SK-N-SH (cell line): ENCODE data around the gene ARMC9. TPM values are rescaled to one million over a fixed set of nuclear protein-coding genes. Genes with fewer than 3 reads are reported as not detected.
A peak's percentile ranks its signal among the peaks of the same experiment; 100 is the strongest.

ENCODE experiments used
- CTCF ChIA-PET: fragments of 300-600, 350-600 bp; formaldehyde crosslinking; extraction: SDS; loops from one replicate; lab custom pipeline; 2021; lab: Yijun Ruan, JAX
- POLR2A ChIA-PET: fragments of 350-600 bp; sonication (Branson Sonifier 250); formaldehyde crosslinking; extraction: SDS; loops from one replicate; lab custom pipeline; 2020; ENCODE audit warnings: antibody characterized with exemption, inconsistent platforms; lab: Yijun Ruan, JAX
- DNase-seq: peaks from one replicate; pipeline ENCODE4 v3.0.0; 2012
- H2AFZ ChIP-seq: fragments of 200-600 bp; sonication (generic); 2 replicates; pipeline ENCODE4 v1.8.1; 2016; ENCODE audit warnings: antibody characterized with exemption, mild to moderate bottlenecking, low read depth
- H3F3A ChIP-seq: fragments of 200-600 bp; sonication (generic); replicated peaks from 2 replicates; pipeline ENCODE3; 2016; ENCODE audit warnings: antibody characterized with exemption, mild to moderate bottlenecking; ENCODE audit not compliant: insufficient read depth
- H3K27ac ChIP-seq, 2 experiments: fragments of 200-500 bp in 1 of 2; fragments of 200-600 bp in 1 of 2; sonication (Bioruptor generic) in 1 of 2; sonication (generic), shearing (Covaris generic) in 1 of 2; 2 replicates each; pipeline versions ENCODE4 v1.5.1 to v1.6.1; 2014 to 2016; ENCODE audit warnings: low read depth in 2 of 2, inconsistent platforms in 1 of 2, low read length in 1 of 2, mild to moderate bottlenecking in 1 of 2, mixed read lengths in 1 of 2
- H3K27me3 ChIP-seq: fragments of 200-600 bp; sonication (generic), shearing (Covaris generic); 2 replicates; pipeline ENCODE4 v1.6.1; 2016; ENCODE audit warnings: mixed run types; ENCODE audit not compliant: insufficient read depth
- H3K36me3 ChIP-seq, 2 experiments: fragments of 200-500 bp in 1 of 2; fragments of 200-600 bp in 1 of 2; sonication (Bioruptor generic) in 1 of 2; sonication (generic) in 1 of 2; replicated peaks in 1 of 2; 2 replicates each; pipeline versions ENCODE3 to v1.5.1; 2014 to 2016; ENCODE audit warnings: low read length in 1 of 2, mild to moderate bottlenecking in 1 of 2; ENCODE audit not compliant: insufficient read depth in 2 of 2, control insufficient read depth in 1 of 2
- H3K4me1 ChIP-seq, 2 experiments: fragments of 200-500 bp in 1 of 2; fragments of 200-600 bp in 1 of 2; sonication (Bioruptor generic) in 1 of 2; sonication (generic), shearing (Covaris generic) in 1 of 2; 2 replicates each; pipeline versions ENCODE4 v1.5.1 to v1.6.1; 2014 to 2016; ENCODE audit warnings: low read depth in 1 of 2, low read length in 1 of 2, mixed run types in 1 of 2; ENCODE audit not compliant: insufficient read depth in 2 of 2, control insufficient read depth in 1 of 2
- H3K4me2 ChIP-seq: fragments of 200-600 bp; sonication (generic), shearing (Covaris generic); 2 replicates; pipeline ENCODE4 v1.6.1; 2017; ENCODE audit warnings: mixed run types
- H3K4me3 ChIP-seq, 2 experiments: fragments of 200-500 bp in 1 of 2; fragments of 200-600 bp in 1 of 2; sonication (Bioruptor generic) in 1 of 2; sonication (generic), shearing (Covaris generic) in 1 of 2; 2 replicates each; pipeline versions ENCODE4 v1.5.1 to v1.8.1; 2014 to 2016; ENCODE audit warnings: low read depth in 2 of 2, inconsistent platforms in 1 of 2, low read length in 1 of 2, mild to moderate bottlenecking in 1 of 2, mixed read lengths in 1 of 2, moderate library complexity in 1 of 2
- H3K79me2 ChIP-seq: fragments of 200-600 bp; sonication (generic); 2 replicates; pipeline ENCODE4 v1.8.1; 2017; ENCODE audit warnings: mild to moderate bottlenecking; ENCODE audit not compliant: insufficient read depth
- H3K9ac ChIP-seq: fragments of 200-600 bp; sonication (generic); 2 replicates; pipeline ENCODE4 v1.6.1; 2017; ENCODE audit warnings: mixed run types
- H3K9me2 ChIP-seq: fragments of 200-600 bp; sonication (generic); 2 replicates; pipeline ENCODE4 v1.6.1; 2017; ENCODE audit warnings: mixed run types
- H3K9me3 ChIP-seq: fragments of 200-600 bp; sonication (generic); 2 replicates; pipeline ENCODE4 v1.6.1; 2017; ENCODE audit warnings: mixed run types, mild to moderate bottlenecking, moderate library complexity
- H4K20me1 ChIP-seq: fragments of 200-600 bp; sonication (generic); 2 replicates; pipeline ENCODE4 v1.6.1; 2017; ENCODE audit warnings: mild to moderate bottlenecking, mixed run types; ENCODE audit not compliant: insufficient read depth
- CHD2 ChIP-seq: fragments of 150-350 bp; IDR thresholded peaks from 2 replicates; pipeline ENCODE4 v1.6.1; 2018; ENCODE audit warnings: low read length; ENCODE audit not compliant: partially characterized antibody
- CTCF ChIP-seq: fragments of 200-600 bp; sonication (generic); IDR thresholded peaks from 2 replicates; pipeline ENCODE4 v1.6.1; 2017; ENCODE audit warnings: antibody characterized with exemption, mild to moderate bottlenecking, moderate library complexity
- FOXM1 ChIP-seq: IDR thresholded peaks from 2 replicates; pipeline ENCODE4 v1.4.0; 2012; ENCODE audit warnings: low read depth, mild to moderate bottlenecking
- GATA2 ChIP-seq: sonication (generic); formaldehyde crosslinking; IDR thresholded peaks from 2 replicates; pipeline ENCODE4 v1.5.0; 2020; ENCODE audit warnings: mild to moderate bottlenecking, missing genetic modification reagents
- JUND ChIP-seq: IDR thresholded peaks from 2 replicates; pipeline ENCODE4 v1.4.0; 2012
- PBX3 ChIP-seq: IDR thresholded peaks from 2 replicates; pipeline ENCODE4; 2012
- RCOR1 ChIP-seq: fragments of 150-350 bp; IDR thresholded peaks from 2 replicates; pipeline ENCODE4 v1.6.1; 2017; ENCODE audit warnings: antibody characterized with exemption, low read length
- RFX5 ChIP-seq: IDR thresholded peaks from 2 replicates; pipeline ENCODE4 v1.6.1; 2012; ENCODE audit warnings: mild to moderate bottlenecking, improper control_type of control experiment, low read length
- TAF1 ChIP-seq: IDR thresholded peaks from 2 replicates; pipeline ENCODE4 v1.6.1; 2012; ENCODE audit warnings: low read depth, mild to moderate bottlenecking, low read length, moderate library complexity, borderline replicate concordance
- TCF12 ChIP-seq: IDR thresholded peaks from 2 replicates; pipeline ENCODE4 v1.4.0; 2012
- USF2 ChIP-seq: fragments of 150-350 bp; IDR thresholded peaks from 2 replicates; pipeline ENCODE4 v1.6.1; 2017; ENCODE audit warnings: antibody characterized with exemption, low read length, low read depth, borderline replicate concordance
- WGBS: methylation state at CpG from one replicate; pipeline ENCODE4 v1.1.6; 2017; ENCODE audit warnings: low lambda C conversion rate; 5-methylcytosine and 5-hydroxymethylcytosine counted together
- polyA plus RNA-seq, 3 experiments: library from polyadenylated mRNA; depleted of rRNA; stranded (reverse); fragments of >200 nt; gene quantifications; 2 replicates each; pipeline ENCODE4 v1.2.3, GENCODE V29; 2012
- TF ChIP-seq, protein P1 (sequence below): IDR thresholded peaks from 2 replicates; pipeline ENCODE4 v1.4.0; 2012; ENCODE audit warnings: low read depth, borderline replicate concordance
- TF ChIP-seq, protein P2 (sequence below): IDR thresholded peaks from 2 replicates; pipeline ENCODE4 v1.6.1; 2012; ENCODE audit warnings: mild to moderate bottlenecking, low read depth, low read length, moderate library complexity
- TF ChIP-seq, protein P3 (sequence below): IDR thresholded peaks from 2 replicates; pipeline ENCODE4 v1.4.0; 2012; ENCODE audit warnings: low read depth

ARMC9 gene
- polyA plus RNA-seq, 1 of the 3 experiments (the other 2 are of a cell fraction), result 25.3 TPM

DNA sequence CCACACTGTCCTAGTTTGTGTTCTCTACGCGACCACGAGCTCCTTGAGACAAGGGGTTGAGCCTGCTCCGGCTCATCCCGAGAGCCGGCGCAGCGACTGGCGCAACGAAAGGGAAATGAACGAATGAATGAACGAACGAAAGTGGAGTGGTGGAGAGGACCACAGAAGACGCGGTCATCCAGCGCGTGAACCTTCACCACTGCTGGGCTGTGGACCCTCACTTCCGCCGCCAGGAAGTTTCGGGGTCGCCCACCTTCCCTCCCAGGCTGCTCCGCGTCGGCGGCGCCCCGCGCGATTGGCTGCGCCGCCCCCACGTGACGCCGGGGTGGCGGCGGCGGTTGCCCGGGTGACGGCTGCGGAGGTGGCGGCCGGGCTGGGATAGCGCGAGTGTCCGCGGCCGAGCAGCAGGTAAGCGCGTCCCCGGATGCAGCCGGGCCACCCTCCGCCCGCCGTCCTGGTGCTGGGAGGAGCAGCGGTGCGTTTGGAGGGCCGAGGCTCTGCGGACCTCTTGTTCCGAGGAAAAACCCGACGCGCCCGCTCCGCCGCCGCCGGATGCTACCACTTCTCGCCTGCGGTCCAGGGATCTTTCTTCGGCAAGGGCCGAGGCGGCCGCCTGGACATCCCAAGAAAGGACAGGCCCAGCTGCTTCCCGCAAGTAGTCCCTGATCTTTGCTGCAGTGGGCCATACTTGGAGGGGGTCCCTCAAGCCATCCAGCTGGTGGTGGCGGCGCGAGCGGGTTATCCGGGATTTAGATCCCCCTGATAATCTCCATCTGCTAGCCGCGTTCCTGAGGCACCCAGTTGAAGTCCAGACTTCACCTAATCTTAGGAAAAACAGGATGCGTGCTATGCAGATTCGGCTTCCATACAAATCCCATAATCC is at the start of gene ARMC9 (continued):
- TF ChIP-seq TAF1 (peak; percentile 60), TCF12 (no peak), RCOR1 (no peak), JUND (no peak), CTCF (no peak)
- TF ChIP-seq, protein P1, sequence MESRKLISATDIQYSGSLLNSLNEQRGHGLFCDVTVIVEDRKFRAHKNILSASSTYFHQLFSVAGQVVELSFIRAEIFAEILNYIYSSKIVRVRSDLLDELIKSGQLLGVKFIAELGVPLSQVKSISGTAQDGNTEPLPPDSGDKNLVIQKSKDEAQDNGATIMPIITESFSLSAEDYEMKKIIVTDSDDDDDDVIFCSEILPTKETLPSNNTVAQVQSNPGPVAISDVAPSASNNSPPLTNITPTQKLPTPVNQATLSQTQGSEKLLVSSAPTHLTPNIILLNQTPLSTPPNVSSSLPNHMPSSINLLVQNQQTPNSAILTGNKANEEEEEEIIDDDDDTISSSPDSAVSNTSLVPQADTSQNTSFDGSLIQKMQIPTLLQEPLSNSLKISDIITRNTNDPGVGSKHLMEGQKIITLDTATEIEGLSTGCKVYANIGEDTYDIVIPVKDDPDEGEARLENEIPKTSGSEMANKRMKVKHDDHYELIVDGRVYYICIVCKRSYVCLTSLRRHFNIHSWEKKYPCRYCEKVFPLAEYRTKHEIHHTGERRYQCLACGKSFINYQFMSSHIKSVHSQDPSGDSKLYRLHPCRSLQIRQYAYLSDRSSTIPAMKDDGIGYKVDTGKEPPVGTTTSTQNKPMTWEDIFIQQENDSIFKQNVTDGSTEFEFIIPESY, result no peak
- TF ChIP-seq, protein P2, sequence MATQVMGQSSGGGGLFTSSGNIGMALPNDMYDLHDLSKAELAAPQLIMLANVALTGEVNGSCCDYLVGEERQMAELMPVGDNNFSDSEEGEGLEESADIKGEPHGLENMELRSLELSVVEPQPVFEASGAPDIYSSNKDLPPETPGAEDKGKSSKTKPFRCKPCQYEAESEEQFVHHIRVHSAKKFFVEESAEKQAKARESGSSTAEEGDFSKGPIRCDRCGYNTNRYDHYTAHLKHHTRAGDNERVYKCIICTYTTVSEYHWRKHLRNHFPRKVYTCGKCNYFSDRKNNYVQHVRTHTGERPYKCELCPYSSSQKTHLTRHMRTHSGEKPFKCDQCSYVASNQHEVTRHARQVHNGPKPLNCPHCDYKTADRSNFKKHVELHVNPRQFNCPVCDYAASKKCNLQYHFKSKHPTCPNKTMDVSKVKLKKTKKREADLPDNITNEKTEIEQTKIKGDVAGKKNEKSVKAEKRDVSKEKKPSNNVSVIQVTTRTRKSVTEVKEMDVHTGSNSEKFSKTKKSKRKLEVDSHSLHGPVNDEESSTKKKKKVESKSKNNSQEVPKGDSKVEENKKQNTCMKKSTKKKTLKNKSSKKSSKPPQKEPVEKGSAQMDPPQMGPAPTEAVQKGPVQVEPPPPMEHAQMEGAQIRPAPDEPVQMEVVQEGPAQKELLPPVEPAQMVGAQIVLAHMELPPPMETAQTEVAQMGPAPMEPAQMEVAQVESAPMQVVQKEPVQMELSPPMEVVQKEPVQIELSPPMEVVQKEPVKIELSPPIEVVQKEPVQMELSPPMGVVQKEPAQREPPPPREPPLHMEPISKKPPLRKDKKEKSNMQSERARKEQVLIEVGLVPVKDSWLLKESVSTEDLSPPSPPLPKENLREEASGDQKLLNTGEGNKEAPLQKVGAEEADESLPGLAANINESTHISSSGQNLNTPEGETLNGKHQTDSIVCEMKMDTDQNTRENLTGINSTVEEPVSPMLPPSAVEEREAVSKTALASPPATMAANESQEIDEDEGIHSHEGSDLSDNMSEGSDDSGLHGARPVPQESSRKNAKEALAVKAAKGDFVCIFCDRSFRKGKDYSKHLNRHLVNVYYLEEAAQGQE, result no peak

GRCh38 chr2:231152800-231153557 is 45.5 kb upstream of the ARMC9 start:
- no peaks in the 10 kb centered on the region for H3K9me3 ChIP-seq
- H3K9me2 ChIP-seq, result no peaks in the 10 kb centered on the region
- H3K4me3 ChIP-seq, result no peak overlapping the region
- no peak overlapping the region for H3K4me2 ChIP-seq
- CTCF ChIA-PET, result interaction anchor here (1.0 kb wide), 1 partner anchor 31 kb away, joined by 6 read pairs; no protein-coding TSS in a partner anchor
- no peak overlapping the region for H2AFZ ChIP-seq
- H3K9ac ChIP-seq, result no peak overlapping the region
- no peaks in the 10 kb centered on the region for H4K20me1 ChIP-seq
- 90% methylated on average over 8 of the region's 8 CpGs for WGBS
- H3F3A ChIP-seq, result peaks cover 16% of the 10 kb centered on the region
- H3K4me1 ChIP-seq, result peaks cover 0 to 9% of the 10 kb centered on the region in 2 experiments; a peak in 1 of 4 replicates
- H3K36me3 ChIP-seq, result peaks cover 39 to 42% of the 10 kb centered on the region in 2 experiments
- POLR2A ChIA-PET, result no interaction called here
- H3K79me2 ChIP-seq, result no peaks in the 10 kb centered on the region
- no peak overlapping the region for H3K27ac ChIP-seq
- no peaks in the 10 kb centered on the region for H3K27me3 ChIP-seq
- DNase-seq, result no peak
- TF ChIP-seq GATA2 (CRISPR knock-in tag), result no peak
- no peak for TF ChIP-seq USF2
- TF ChIP-seq, protein P3, sequence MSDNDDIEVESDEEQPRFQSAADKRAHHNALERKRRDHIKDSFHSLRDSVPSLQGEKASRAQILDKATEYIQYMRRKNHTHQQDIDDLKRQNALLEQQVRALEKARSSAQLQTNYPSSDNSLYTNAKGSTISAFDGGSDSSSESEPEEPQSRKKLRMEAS, result no peak
- TF ChIP-seq CHD2, result no peak
- TF ChIP-seq RCOR1, result no peak
- no peak for TF ChIP-seq PBX3
- TF ChIP-seq TAF1, result no peak
- no peak for TF ChIP-seq FOXM1
- no peak for TF ChIP-seq CTCF
- no peak for TF ChIP-seq RFX5
